ENCODE results near the gene MLEC. TPM values are rescaled to one million over a fixed set of nuclear protein-coding genes. Genes with fewer than 3 reads are reported as not detected.

The MLEC gene
- total RNA-seq, 2 donors from 2014 or later = 188 to 195 TPM

DNA sequence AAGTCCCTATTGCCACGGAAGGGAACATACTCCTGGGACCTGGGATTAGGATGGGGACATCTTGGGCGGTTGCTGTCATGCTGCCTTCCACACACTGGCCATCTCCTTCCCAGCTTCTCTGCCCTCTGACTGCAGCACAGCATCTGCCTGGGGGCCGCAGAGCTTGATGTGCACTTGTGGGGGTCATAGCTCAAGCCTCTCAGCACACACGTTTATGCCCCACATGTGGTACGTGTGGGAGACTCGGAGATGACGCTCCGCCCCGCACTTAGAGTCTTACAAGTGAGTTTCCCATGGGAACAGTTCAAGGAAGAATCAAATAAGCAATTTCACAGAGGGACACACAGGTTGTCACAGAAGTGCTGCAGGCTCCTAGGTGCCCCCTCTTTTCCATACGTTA is 47.3 kb downstream of the MLEC start:
- H3K36me3 ChIP-seq (ENCODE audit: control insufficient read depth, insufficient read depth, low read length) = no peaks in the 10 kb centered on the region
- Mint-ChIP-seq H3K9me3 (peaks cover 24% of the 10 kb centered on the region), H3K27ac (no peak overlapping the region), H3K4me1 (no peaks in the 10 kb centered on the region), H3K4me3 (no peak overlapping the region), H3K27me3 (ENCODE audit: insufficient read depth) (no peaks in the 10 kb centered on the region), H3K36me3 (ENCODE audit: low read depth) (peaks cover 32% of the 10 kb centered on the region)
- no peaks in the 10 kb centered on the region for H3K27me3 ChIP-seq (ENCODE audit: control insufficient read depth, insufficient read depth, low read length, poor library complexity, severe bottlenecking)
- TF ChIP-seq, protein P1, sequence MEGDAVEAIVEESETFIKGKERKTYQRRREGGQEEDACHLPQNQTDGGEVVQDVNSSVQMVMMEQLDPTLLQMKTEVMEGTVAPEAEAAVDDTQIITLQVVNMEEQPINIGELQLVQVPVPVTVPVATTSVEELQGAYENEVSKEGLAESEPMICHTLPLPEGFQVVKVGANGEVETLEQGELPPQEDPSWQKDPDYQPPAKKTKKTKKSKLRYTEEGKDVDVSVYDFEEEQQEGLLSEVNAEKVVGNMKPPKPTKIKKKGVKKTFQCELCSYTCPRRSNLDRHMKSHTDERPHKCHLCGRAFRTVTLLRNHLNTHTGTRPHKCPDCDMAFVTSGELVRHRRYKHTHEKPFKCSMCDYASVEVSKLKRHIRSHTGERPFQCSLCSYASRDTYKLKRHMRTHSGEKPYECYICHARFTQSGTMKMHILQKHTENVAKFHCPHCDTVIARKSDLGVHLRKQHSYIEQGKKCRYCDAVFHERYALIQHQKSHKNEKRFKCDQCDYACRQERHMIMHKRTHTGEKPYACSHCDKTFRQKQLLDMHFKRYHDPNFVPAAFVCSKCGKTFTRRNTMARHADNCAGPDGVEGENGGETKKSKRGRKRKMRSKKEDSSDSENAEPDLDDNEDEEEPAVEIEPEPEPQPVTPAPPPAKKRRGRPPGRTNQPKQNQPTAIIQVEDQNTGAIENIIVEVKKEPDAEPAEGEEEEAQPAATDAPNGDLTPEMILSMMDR (conservative IDR thresholded peaks at IDR 0.05) = no peak
- H3K4me3 ChIP-seq (ENCODE audit: low read length) = no peak overlapping the region
- H3K9me3 ChIP-seq (ENCODE audit: control insufficient read depth, low read length) = no peaks in the 10 kb centered on the region
- no peak overlapping the region for H3K9ac ChIP-seq (ENCODE audit: extremely low read depth, low read length, poor library complexity, severe bottlenecking)
- DNase-seq = no peak
- no peaks in the 10 kb centered on the region for H3K4me1 ChIP-seq (ENCODE audit: control insufficient read depth, insufficient read depth, low read length)
- 92 to 93% methylated on average over 10 of the region's 10 CpGs for WGBS, 2 experiments (ENCODE audit: insufficient coverage in 1 of 2, insufficient read length in 1 of 2)
- H3K27ac ChIP-seq (ENCODE audit: low read depth, low read length) = no peak overlapping the region

- H3K4me1 ChIP-seq (ENCODE audit: control insufficient read depth, insufficient read depth, low read length) = no peaks in the 10 kb centered on the region
- WGBS, 2 experiments (ENCODE audit: insufficient coverage in 1 of 2, insufficient read length in 1 of 2) = 89% methylated on average over 1 of the region's 3 CpGs; no CpG with 5 or more reads in 1 of the 2 experiments
- H3K9ac ChIP-seq (ENCODE audit: extremely low read depth, low read length, poor library complexity, severe bottlenecking) = no peak overlapping the region
- Mint-ChIP-seq H3K4me1 (no peaks in the 10 kb centered on the region), H3K4me3 (no peak overlapping the region), H3K36me3 (ENCODE audit: low read depth) (peaks cover 24% of the 10 kb centered on the region), H3K9me3 (peaks cover 24% of the 10 kb centered on the region), H3K27me3 (ENCODE audit: insufficient read depth) (no peaks in the 10 kb centered on the region), H3K27ac (no peak overlapping the region)
- TF ChIP-seq, protein P1 (conservative IDR thresholded peaks at IDR 0.05) = no peak
- no peaks in the 10 kb centered on the region for H3K36me3 ChIP-seq (ENCODE audit: control insufficient read depth, insufficient read depth, low read length)
- no peak overlapping the region for H3K4me3 ChIP-seq (ENCODE audit: low read length)
- no peak for DNase-seq
- no peaks in the 10 kb centered on the region for H3K9me3 ChIP-seq (ENCODE audit: control insufficient read depth, low read length)
- no peak overlapping the region for H3K27ac ChIP-seq (ENCODE audit: low read depth, low read length)
- H3K27me3 ChIP-seq (ENCODE audit: control insufficient read depth, insufficient read depth, low read length, poor library complexity, severe bottlenecking) = no peaks in the 10 kb centered on the region
These were observed 48.2 kb downstream of the MLEC start for GRCh38 chr12:120735181-120735580.

- no peaks in the 10 kb centered on the region for H3K4me1 ChIP-seq (ENCODE audit: control insufficient read depth, insufficient read depth, low read length)
- H3K4me3 ChIP-seq (ENCODE audit: low read length) = no peak overlapping the region
- H3K27me3 Mint-ChIP-seq (ENCODE audit: insufficient read depth) = no peaks in the 10 kb centered on the region
- H3K36me3 Mint-ChIP-seq (ENCODE audit: low read depth) = peaks cover 18% of the 10 kb centered on the region
- 94% methylated on average over 22 to 38 of the region's 38 CpGs for WGBS, 2 experiments (ENCODE audit: insufficient coverage in 1 of 2, insufficient read length in 1 of 2)
- no peak overlapping the region for H3K4me3 Mint-ChIP-seq
- no peaks in the 10 kb centered on the region for H3K9me3 ChIP-seq (ENCODE audit: control insufficient read depth, low read length)
- no peaks in the 10 kb centered on the region for H3K4me1 Mint-ChIP-seq
- no peak overlapping the region for H3K27ac ChIP-seq (ENCODE audit: low read depth, low read length)
- TF ChIP-seq, protein P1 (conservative IDR thresholded peaks at IDR 0.05) = no peak
- no peaks in the 10 kb centered on the region for H3K36me3 ChIP-seq (ENCODE audit: control insufficient read depth, insufficient read depth, low read length)
- H3K9ac ChIP-seq (ENCODE audit: extremely low read depth, low read length, poor library complexity, severe bottlenecking) = no peak overlapping the region
- peaks cover 24% of the 10 kb centered on the region for H3K9me3 Mint-ChIP-seq
- peak overlapping the region; percentile 62 for H3K27ac Mint-ChIP-seq
- no peak for DNase-seq
- no peaks in the 10 kb centered on the region for H3K27me3 ChIP-seq (ENCODE audit: control insufficient read depth, insufficient read depth, low read length, poor library complexity, severe bottlenecking)
These were observed 49.7 kb downstream of the MLEC start for GRCh38 chr12:120736404-120737331.

Data from endodermal cell (in vitro differentiated cells).